Naive thymus-derived CD8-positive, alpha-beta T cell (primary cell): ENCODE measurements around the gene NGF. TPM values are rescaled to one million over a fixed set of nuclear protein-coding genes. Genes with fewer than 3 reads are reported as not detected.

Experiments
- ATAC-seq, 2 donors: fragments of 150-1000 bp; cut with Tn5 transposase in 1 of 2; sonication (Bioruptor Pico), chemical (Tn5 transposase) in 1 of 2; 1 replicate in 1 of 2; 2 replicates in 1 of 2; pipeline ENCODE4 v1.10.0; 2021; ENCODE audit warnings: mild to moderate bottlenecking in 2 of 2, moderate library complexity in 2 of 2
- POLR2A ChIA-PET: fragments of 350-600 bp; sonication (Branson Sonifier 250); formaldehyde crosslinking; loops from one replicate; lab custom pipeline; 2021; ENCODE audit warnings: antibody characterized with exemption; lab: Charles Lee
- DNase-seq, 10 donors: peaks; one replicate each; pipeline versions ENCODE4 v3.0.0 to v3.0.0-alpha.2; 2020 to 2022
- H3K27ac Mint-ChIP-seq, 10 donors: one replicate each; pipeline ENCODE4 v1.8.0; 2020 to 2022; ENCODE audit warnings: mild to moderate bottlenecking in 10 of 10, mixed read lengths in 10 of 10, moderate library complexity in 4 of 10, inconsistent platforms in 1 of 10
- H3K27me3 Mint-ChIP-seq, 5 donors: one replicate each; pipeline ENCODE4 v1.8.0; 2021 to 2022; ENCODE audit warnings: mixed read lengths in 5 of 5
- H3K36me3 Mint-ChIP-seq, 3 donors: one replicate each; pipeline ENCODE4 v1.8.0; 2020 to 2022; ENCODE audit warnings: mixed read lengths in 3 of 3, mild to moderate bottlenecking in 2 of 3, inconsistent platforms in 1 of 3
- H3K4me1 Mint-ChIP-seq, 4 donors: one replicate each; pipeline ENCODE4 v1.8.0; 2021 to 2022; ENCODE audit warnings: mixed read lengths in 4 of 4
- H3K4me3 Mint-ChIP-seq, 10 donors: one replicate each; pipeline ENCODE4 v1.8.0; 2020 to 2022; ENCODE audit warnings: mild to moderate bottlenecking in 10 of 10, mixed read lengths in 10 of 10, moderate library complexity in 6 of 10, inconsistent platforms in 1 of 10
- H3K9me3 Mint-ChIP-seq, 9 donors: one replicate each; pipeline ENCODE4 v1.8.0; 2020 to 2022; ENCODE audit warnings: mixed read lengths in 9 of 9, mild to moderate bottlenecking in 3 of 9, inconsistent platforms in 1 of 9, moderate library complexity in 1 of 9
- polyA plus RNA-seq, 3 donors: library from polyadenylated mRNA; unstranded; fragments of 300-500 nt; fragmentation: Illumina TruSeq; gene quantifications; one replicate each; pipeline ENCODE4 v1.2.3, GENCODE V29; 2021
- total RNA-seq, 8 experiments: library from RNA in 2 of 8; stranded (reverse) in 2 of 8; gene quantifications; one replicate each; pipeline ENCODE4 v1.2.3 and lab custom pipeline; 2021 to 2026

The NGF gene
- total and polyA plus RNA-seq, 5 experiments from 2014 or later, result not detected

DNA sequence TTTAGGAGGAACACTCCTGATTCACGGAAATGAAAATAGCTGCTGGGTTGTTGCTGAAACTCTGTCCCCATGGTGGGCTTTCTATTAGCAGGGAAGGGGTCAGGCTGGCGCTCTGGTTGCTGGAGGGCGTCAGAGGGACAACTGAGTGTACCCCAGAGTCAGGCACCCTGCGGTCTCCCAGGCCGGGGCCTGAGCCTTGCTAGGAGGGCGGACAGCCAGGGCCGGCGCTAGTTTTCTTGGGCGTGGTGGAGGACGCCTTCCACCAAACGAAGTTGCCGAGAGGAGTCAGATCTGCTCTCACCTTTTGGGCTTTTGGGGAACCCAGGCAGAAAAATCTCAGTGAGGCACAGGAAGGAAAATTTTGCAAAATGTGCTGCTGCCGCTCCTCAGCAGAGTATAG lies 54.8 kb downstream of the NGF start:
- no peak for DNase-seq
- Mint-ChIP-seq H3K9me3 (no peaks in the 10 kb centered on the region), H3K27me3 (peaks cover 0 to 10% (median 0%) of the 10 kb centered on the region in 5 donors), H3K27ac (no peak overlapping the region), H3K4me1 (peaks cover 0 to 2% (median 0%) of the 10 kb centered on the region in 4 donors), H3K36me3 (no peaks in the 10 kb centered on the region), H3K4me3 (no peak overlapping the region)
- POLR2A ChIA-PET, result no interaction called here
- ATAC-seq, result no peak

GRCh38 chr1:115282807-115283208 lies 55.2 kb downstream of the NGF start:
- POLR2A ChIA-PET, result no interaction called here
- Mint-ChIP-seq H3K27me3 (peaks cover 0 to 10% (median 0%) of the 10 kb centered on the region in 5 donors), H3K27ac (no peak overlapping the region), H3K4me1 (peaks cover 0 to 2% (median 0%) of the 10 kb centered on the region in 4 donors), H3K9me3 (no peaks in the 10 kb centered on the region), H3K36me3 (no peaks in the 10 kb centered on the region), H3K4me3 (no peak overlapping the region)
- no peak for ATAC-seq
- no peak for DNase-seq

DNA sequence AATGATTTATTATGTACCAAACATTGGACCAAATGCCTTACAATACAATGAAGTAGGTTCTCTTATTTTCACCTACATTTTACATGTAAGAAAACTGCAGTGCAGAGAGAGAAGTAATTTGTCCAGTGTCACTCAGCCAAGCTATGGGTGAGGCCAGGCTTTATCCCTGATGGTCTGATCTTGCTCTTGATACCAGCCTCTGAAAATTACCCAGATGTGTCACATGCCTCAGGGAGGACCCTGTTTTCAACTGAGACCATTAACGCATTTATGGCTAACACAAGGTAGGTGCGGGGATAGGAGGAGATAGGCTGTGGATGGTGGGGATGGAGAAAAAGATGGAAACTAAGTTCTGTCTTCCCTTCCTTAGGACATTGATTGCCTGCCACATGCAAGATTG lies 56.9 kb downstream of the NGF start:
- Mint-ChIP-seq H3K36me3 (peaks cover 0 to 5% (median 0%) of the 10 kb centered on the region in 3 donors), H3K27me3 (peaks cover 0 to 14% (median 0%) of the 10 kb centered on the region in 5 donors), H3K4me3 (no peak overlapping the region), H3K4me1 (peaks cover 0 to 2% (median 0%) of the 10 kb centered on the region in 4 donors), H3K9me3 (peaks cover 0 to 10% (median 0%) of the 10 kb centered on the region in 9 donors), H3K27ac (no peak overlapping the region)
- POLR2A ChIA-PET, result no interaction called here
- DNase-seq (no peak), ATAC-seq (no peak)

DNA sequence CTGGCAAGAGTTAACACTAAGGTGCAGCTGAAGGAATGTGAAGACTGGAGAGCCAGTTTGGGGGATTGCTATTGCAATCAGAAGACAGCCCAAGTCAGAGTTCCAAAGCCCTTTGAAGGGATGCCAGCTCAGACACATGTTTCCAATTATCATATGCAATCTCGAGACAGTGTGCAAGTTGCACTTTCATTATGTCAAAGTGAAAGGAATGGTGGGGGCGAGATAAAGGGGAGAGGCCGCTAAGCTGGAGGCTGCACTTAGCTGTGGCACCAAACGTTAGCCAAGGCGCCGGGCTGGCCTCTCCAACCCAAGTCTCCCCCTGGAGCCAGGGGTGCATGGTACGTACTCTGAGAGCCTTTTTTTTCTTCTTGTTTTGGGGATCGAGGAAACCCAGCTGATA lies 58.0 kb downstream of the NGF start:
- Mint-ChIP-seq H3K9me3 (peaks cover 0 to 10% (median 0%) of the 10 kb centered on the region in 9 donors), H3K4me3 (no peak overlapping the region), H3K27me3 (peaks cover 0 to 11% (median 0%) of the 10 kb centered on the region in 5 donors), H3K4me1 (peaks cover 0 to 2% (median 0%) of the 10 kb centered on the region in 4 donors), H3K36me3 (peaks cover 0 to 5% (median 0%) of the 10 kb centered on the region in 3 donors), H3K27ac (no peak overlapping the region)
- no peak for ATAC-seq
- DNase-seq, result no peak
- POLR2A ChIA-PET, result no interaction called here

DNA sequence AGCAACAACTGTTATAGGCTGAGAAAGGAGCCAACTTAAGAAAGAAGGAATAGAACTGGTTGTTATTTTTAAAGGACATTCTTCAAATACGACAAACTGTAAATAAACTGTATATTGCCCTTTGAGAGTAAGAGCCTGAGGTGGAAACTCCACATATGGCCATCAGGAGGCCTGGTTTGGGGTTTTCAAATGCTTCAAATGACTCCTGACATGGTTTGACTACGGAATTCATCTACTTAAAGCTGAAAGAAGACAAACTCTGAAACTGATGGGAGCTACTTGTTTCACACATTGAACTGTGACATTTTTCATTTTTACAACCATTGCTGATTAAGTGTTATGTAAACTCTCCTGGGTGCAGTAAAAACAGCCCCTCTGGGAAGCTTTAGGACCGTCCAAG lies 59.8 kb downstream of the NGF start:
- ATAC-seq (no peak), DNase-seq (no peak)
- Mint-ChIP-seq H3K36me3 (peaks cover 0 to 5% (median 0%) of the 10 kb centered on the region in 3 donors), H3K4me3 (no peak overlapping the region), H3K9me3 (peaks cover 0 to 10% (median 0%) of the 10 kb centered on the region in 9 donors), H3K4me1 (peaks cover 0 to 2% (median 0%) of the 10 kb centered on the region in 4 donors), H3K27me3 (peaks cover 2 to 11% (median 7%) of the 10 kb centered on the region in 5 donors), H3K27ac (no peak overlapping the region)
- POLR2A ChIA-PET, result no interaction called here

DNA sequence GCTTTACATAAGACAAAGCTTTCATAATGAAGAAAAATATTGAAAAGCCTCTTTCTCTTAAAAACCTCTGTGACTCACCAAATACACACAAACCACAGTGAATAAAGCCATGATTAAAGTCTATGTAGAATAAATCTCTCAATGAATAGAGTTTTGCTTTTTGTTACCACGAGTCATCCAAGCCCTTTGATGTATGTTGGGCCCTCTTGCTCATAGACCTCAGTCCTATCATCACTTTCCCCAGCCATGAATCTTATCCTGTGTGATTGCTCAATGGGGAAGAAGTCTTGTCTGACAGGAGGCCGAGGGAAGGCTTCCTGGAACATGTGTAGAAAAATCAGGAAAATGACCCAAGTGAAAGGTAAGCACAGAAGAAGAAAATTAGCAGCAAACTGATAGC lies 60.8 kb downstream of the NGF start:
- Mint-ChIP-seq H3K36me3 (peaks cover 0 to 5% (median 0%) of the 10 kb centered on the region in 3 donors), H3K27me3 (peaks cover 2 to 21% (median 6%) of the 10 kb centered on the region in 5 donors), H3K27ac (no peak overlapping the region), H3K4me3 (no peak overlapping the region), H3K9me3 (peaks cover 0 to 10% (median 0%) of the 10 kb centered on the region in 9 donors), H3K4me1 (peaks cover 0 to 2% (median 0%) of the 10 kb centered on the region in 4 donors)
- POLR2A ChIA-PET, result no interaction called here
- ATAC-seq (no peak), DNase-seq (no peak)

- POLR2A ChIA-PET, result no interaction called here
- H3K27me3 Mint-ChIP-seq, result peaks cover 2 to 25% (median 8%) of the 10 kb centered on the region in 5 donors
- H3K27ac Mint-ChIP-seq, result no peak overlapping the region
- DNase-seq, result no peak
- no peak overlapping the region for H3K4me3 Mint-ChIP-seq
- H3K9me3 Mint-ChIP-seq, result peaks cover 0 to 10% (median 0%) of the 10 kb centered on the region in 9 donors
- H3K4me1 Mint-ChIP-seq, result no peaks in the 10 kb centered on the region
- peaks cover 0 to 5% (median 0%) of the 10 kb centered on the region in 3 donors for H3K36me3 Mint-ChIP-seq
- ATAC-seq, result no peak
Observed at GRCh38 chr1:115275216-115275615, 62.8 kb downstream of the NGF start.

DNA sequence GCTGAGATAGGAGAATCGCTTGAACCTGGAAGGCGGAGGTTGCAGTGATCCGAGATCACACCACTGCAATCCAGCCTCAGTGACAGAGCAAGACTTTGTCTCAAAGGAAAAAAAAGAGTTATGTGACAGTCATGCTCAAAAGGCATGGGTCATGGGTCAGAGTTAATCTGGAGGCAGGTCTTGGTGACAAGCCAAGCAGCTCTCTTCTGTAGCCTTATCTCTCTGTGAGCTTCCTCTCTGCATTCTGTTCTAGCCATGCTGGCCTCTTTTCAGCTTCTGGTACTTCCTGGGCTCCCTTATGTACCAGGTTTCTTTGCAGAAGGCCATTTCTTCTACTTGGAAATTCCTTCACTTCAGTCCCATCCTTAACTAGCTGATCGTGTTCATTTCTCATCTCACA lies 63.6 kb downstream of the NGF start:
- Mint-ChIP-seq H3K27me3 (peaks cover 2 to 25% (median 8%) of the 10 kb centered on the region in 5 donors), H3K36me3 (peaks cover 0 to 5% (median 0%) of the 10 kb centered on the region in 3 donors), H3K4me1 (no peaks in the 10 kb centered on the region), H3K4me3 (no peak overlapping the region), H3K27ac (no peak overlapping the region), H3K9me3 (peaks cover 0 to 10% (median 0%) of the 10 kb centered on the region in 9 donors)
- DNase-seq (no peak), ATAC-seq (no peak)
- POLR2A ChIA-PET, result no interaction called here

DNA sequence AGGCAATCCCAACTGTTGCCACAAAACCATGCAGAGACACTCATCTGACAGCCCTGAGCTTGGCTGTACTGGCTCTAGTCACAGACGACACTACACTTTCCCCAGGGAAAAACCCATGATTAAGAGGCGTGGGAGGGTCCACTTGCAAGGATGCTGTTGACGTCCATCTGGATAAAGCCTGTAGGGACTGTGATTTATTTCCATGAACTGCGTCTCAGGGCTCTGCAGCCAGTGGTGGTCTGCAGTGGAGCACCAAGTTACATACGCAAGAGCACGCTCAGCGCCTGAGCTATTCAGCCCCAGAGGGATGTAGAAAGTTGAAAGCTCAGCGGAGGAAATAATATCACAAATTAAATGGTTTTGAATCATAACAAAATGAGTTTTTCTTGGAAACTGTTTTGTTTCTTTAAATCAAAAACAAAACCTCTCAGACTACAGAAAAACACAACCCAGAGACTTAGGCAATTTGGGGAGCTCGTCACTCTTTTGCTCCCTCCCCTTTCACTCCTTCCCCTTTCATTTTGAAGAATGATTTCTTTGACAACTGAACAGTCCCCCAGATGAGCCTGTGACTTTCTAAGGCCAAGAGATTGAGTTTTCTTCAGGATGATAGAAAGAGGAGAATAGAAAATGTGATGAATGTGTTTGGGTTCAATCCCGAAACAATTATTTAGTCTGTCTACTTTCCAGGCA lies 71.2 kb downstream of the NGF start:
- H3K9me3 Mint-ChIP-seq, result no peaks in the 10 kb centered on the region
- DNase-seq (no peak), ATAC-seq (no peak)
- H3K4me1 Mint-ChIP-seq, result no peaks in the 10 kb centered on the region
- H3K36me3 Mint-ChIP-seq, result no peaks in the 10 kb centered on the region
- H3K27me3 Mint-ChIP-seq, result peaks cover 7 to 23% (median 15%) of the 10 kb centered on the region in 5 donors
- no peak overlapping the region for H3K27ac Mint-ChIP-seq
- POLR2A ChIA-PET, result no interaction called here
- H3K4me3 Mint-ChIP-seq, result no peak overlapping the region

- H3K4me3 Mint-ChIP-seq, result no peak overlapping the region
- peaks cover 0 to 7% (median 0%) of the 10 kb centered on the region in 4 donors for H3K4me1 Mint-ChIP-seq
- DNase-seq (no peak), ATAC-seq (no peak)
- no peaks in the 10 kb centered on the region for H3K36me3 Mint-ChIP-seq
- peaks cover 0 to under 1% (median 0%) of the 10 kb centered on the region in 9 donors for H3K9me3 Mint-ChIP-seq
- POLR2A ChIA-PET, result no interaction called here
- H3K27me3 Mint-ChIP-seq, result peaks cover 6 to 23% (median 15%) of the 10 kb centered on the region in 5 donors
- H3K27ac Mint-ChIP-seq, result no peak overlapping the region
Observed at GRCh38 chr1:115265099-115265498, 73.0 kb downstream of the NGF start.

DNA sequence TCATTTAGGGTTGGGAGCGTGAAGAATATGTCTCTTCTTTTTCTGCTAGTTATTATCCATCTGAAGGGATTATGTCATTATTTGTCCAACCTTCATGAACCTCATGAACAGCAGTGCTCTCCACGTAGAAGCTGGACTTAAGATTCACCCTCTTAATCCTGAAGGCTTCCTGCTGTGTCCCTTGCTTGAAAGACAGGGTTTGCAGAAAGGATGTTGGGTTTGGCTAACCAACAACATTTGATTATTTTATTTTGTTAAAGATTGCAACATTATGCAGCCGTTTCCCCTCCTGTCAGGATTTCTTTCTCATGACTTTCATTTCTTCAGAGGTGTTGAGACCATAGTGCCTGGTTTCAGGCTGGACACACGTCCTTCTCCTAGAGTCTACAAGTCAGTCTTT lies 75.2 kb downstream of the NGF start:
- H3K9me3 Mint-ChIP-seq, result peaks cover 3 to 17% (median 12%) of the 10 kb centered on the region in 9 donors
- H3K36me3 Mint-ChIP-seq, result peaks cover 0 to 11% (median 0%) of the 10 kb centered on the region in 3 donors
- H3K4me3 Mint-ChIP-seq, result no peak overlapping the region
- no peak for DNase-seq
- peaks cover 2 to 35% (median 12%) of the 10 kb centered on the region in 5 donors for H3K27me3 Mint-ChIP-seq
- no peak overlapping the region for H3K27ac Mint-ChIP-seq
- POLR2A ChIA-PET, result no interaction called here
- peaks cover 0 to 7% (median 0%) of the 10 kb centered on the region in 4 donors for H3K4me1 Mint-ChIP-seq
- ATAC-seq, result no peak

GRCh38 chr1:115261496-115261895 lies 76.6 kb downstream of the NGF start:
- H3K27me3 Mint-ChIP-seq, result peaks cover 2 to 37% (median 11%) of the 10 kb centered on the region in 5 donors
- DNase-seq, result no peak

DNA sequence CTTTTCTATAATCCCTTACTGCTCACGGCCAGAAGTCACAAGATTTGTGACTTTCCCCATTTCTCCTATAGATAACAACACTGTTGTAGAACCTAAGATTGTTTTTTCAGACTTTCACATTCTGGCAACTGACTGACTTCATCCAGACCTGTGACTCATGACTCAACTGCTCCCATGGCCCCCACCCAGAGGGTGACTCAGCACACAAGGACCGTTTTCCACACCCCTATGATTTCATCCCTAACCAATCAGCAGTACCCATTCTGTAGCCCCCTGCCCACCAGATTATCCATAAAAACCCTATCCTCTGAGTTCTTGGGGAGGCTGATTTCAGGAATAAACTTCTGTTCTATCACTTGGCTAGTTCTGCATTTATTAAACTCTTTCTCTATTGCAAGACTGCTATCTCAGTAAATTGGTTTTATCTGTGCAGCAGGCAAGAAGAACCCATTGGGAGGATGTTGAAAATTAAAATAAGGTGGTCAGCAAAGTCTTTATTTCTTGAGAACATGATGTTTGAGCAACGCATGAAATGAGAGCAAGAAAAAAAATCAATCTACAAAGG lies 79.7 kb downstream of the NGF start:
- Mint-ChIP-seq H3K36me3 (peaks cover 0 to 11% (median 0%) of the 10 kb centered on the region in 3 donors), H3K27me3 (peaks cover 2 to 14% (median 4%) of the 10 kb centered on the region in 5 donors), H3K4me1 (peaks cover 0 to 7% (median 0%) of the 10 kb centered on the region in 4 donors), H3K27ac (no peak overlapping the region), H3K4me3 (no peak overlapping the region), H3K9me3 (peaks cover 3 to 29% (median 20%) of the 10 kb centered on the region in 9 donors)
- ATAC-seq, result no peak
- DNase-seq, result no peak
- POLR2A ChIA-PET, result no interaction called here

More at GRCh38 chr1:115261496-115261895, 76.6 kb downstream of the NGF start:
- POLR2A ChIA-PET, result no interaction called here
- ATAC-seq, result no peak
- no peak overlapping the region for H3K27ac Mint-ChIP-seq
- H3K4me3 Mint-ChIP-seq, result no peak overlapping the region
- H3K4me1 Mint-ChIP-seq, result peaks cover 0 to 7% (median 0%) of the 10 kb centered on the region in 4 donors
- H3K36me3 Mint-ChIP-seq, result peaks cover 0 to 11% (median 0%) of the 10 kb centered on the region in 3 donors
- H3K9me3 Mint-ChIP-seq, result peaks cover 3 to 25% (median 16%) of the 10 kb centered on the region in 9 donors
